MG63 (cell line): ENCODE measurements around the gene DCTN3. TPM values are rescaled to one million over a fixed set of nuclear protein-coding genes. Genes with fewer than 3 reads are reported as not detected.

ENCODE experiments used
- DNase-seq: peaks from one replicate; pipeline ENCODE4 v3.0.0-alpha.2; 2020
- H3K27me3 ChIP-seq: fragments of 250-450 bp; sonication (Bioruptor Pico); 2 replicates; pipeline ENCODE4 v1.5.1; 2020; ENCODE audit warnings: mild to moderate bottlenecking, moderate library complexity
- H3K36me3 ChIP-seq: fragments of 250-450 bp; sonication (Bioruptor Pico); 2 replicates; pipeline ENCODE4 v1.5.1; 2020; ENCODE audit warnings: mild to moderate bottlenecking, moderate library complexity
- H3K4me3 ChIP-seq: fragments of 250-450 bp; sonication (Bioruptor Pico); 2 replicates; pipeline ENCODE4 v1.5.1; 2020; ENCODE audit warnings: mild to moderate bottlenecking, moderate library complexity
- H3K9me3 ChIP-seq: fragments of 250-450 bp; sonication (Bioruptor Pico); 2 replicates; pipeline ENCODE4 v1.5.1; 2020; ENCODE audit warnings: mild to moderate bottlenecking, moderate library complexity
- total RNA-seq: library from RNA; depleted of rRNA; stranded (reverse); fragments of >200 nt; shearing (Covaris generic); gene quantifications from 2 replicates; pipeline ENCODE4 v1.2.3, GENCODE V29; 2014; ENCODE audit warnings: low replicate concordance; rRNA removed

DCTN3 gene
- total RNA-seq, 1 experiment from 2014 or later: 91.0 TPM

- Histone ChIP-seq H3K36me3 (no peaks in the 10 kb centered on the region), H3K4me3 (no peak overlapping the region), H3K27me3 (no peaks in the 10 kb centered on the region), H3K9me3 (no peaks in the 10 kb centered on the region)
- DNase-seq: no peak
These were observed 45.7 kb downstream of the DCTN3 start for GRCh38 chr9:34574571-34574970.

- Histone ChIP-seq H3K9me3 (no peaks in the 10 kb centered on the region), H3K36me3 (no peaks in the 10 kb centered on the region), H3K4me3 (no peak overlapping the region), H3K27me3 (no peaks in the 10 kb centered on the region)
- DNase-seq: no peak
These were observed 46.5 kb downstream of the DCTN3 start for GRCh38 chr9:34573599-34574325.

- Histone ChIP-seq H3K27me3 (no peaks in the 10 kb centered on the region), H3K36me3 (no peaks in the 10 kb centered on the region)
These were observed 47.7 kb downstream of the DCTN3 start for GRCh38 chr9:34572628-34573027.

GRCh38 chr9:34572092-34572491, 48.2 kb downstream of the DCTN3 start:
- Histone ChIP-seq H3K9me3 (no peaks in the 10 kb centered on the region), H3K36me3 (no peaks in the 10 kb centered on the region), H3K4me3 (no peak overlapping the region), H3K27me3 (no peaks in the 10 kb centered on the region)
- peak; percentile 7 for DNase-seq

More at GRCh38 chr9:34572628-34573027, 47.7 kb downstream of the DCTN3 start:
- no peak for DNase-seq
- Histone ChIP-seq H3K4me3 (no peak overlapping the region), H3K9me3 (no peaks in the 10 kb centered on the region)

GRCh38 chr9:34571481-34571810, 48.8 kb downstream of the DCTN3 start:
- Histone ChIP-seq H3K27me3 (no peaks in the 10 kb centered on the region), H3K36me3 (no peaks in the 10 kb centered on the region), H3K9me3 (no peaks in the 10 kb centered on the region), H3K4me3 (no peak overlapping the region)
- DNase-seq: no peak

GRCh38 chr9:34570809-34571480, 49.4 kb downstream of the DCTN3 start:
- Histone ChIP-seq H3K27me3 (no peaks in the 10 kb centered on the region), H3K9me3 (no peaks in the 10 kb centered on the region)

GRCh38 chr9:34570376-34570775, 49.9 kb downstream of the DCTN3 start:
- DNase-seq: no peak
- H3K9me3 ChIP-seq: no peaks in the 10 kb centered on the region
- no peaks in the 10 kb centered on the region for H3K36me3 ChIP-seq
- no peaks in the 10 kb centered on the region for H3K27me3 ChIP-seq
- H3K4me3 ChIP-seq: no peak overlapping the region

More at GRCh38 chr9:34570809-34571480, 49.4 kb downstream of the DCTN3 start:
- no peaks in the 10 kb centered on the region for H3K36me3 ChIP-seq
- H3K4me3 ChIP-seq: no peak overlapping the region
- no peak for DNase-seq

- Histone ChIP-seq H3K27me3 (no peaks in the 10 kb centered on the region), H3K36me3 (no peaks in the 10 kb centered on the region), H3K9me3 (no peaks in the 10 kb centered on the region), H3K4me3 (no peak overlapping the region)
- no peak for DNase-seq
These were observed 51.5 kb downstream of the DCTN3 start for GRCh38 chr9:34568774-34569173.

GRCh38 chr9:34568133-34568532, 52.2 kb downstream of the DCTN3 start:
- DNase-seq: no peak
- Histone ChIP-seq H3K4me3 (no peak overlapping the region), H3K27me3 (no peaks in the 10 kb centered on the region), H3K36me3 (no peaks in the 10 kb centered on the region), H3K9me3 (no peaks in the 10 kb centered on the region)

GRCh38 chr9:34566972-34567371, 53.3 kb downstream of the DCTN3 start:
- H3K9me3 ChIP-seq: no peaks in the 10 kb centered on the region
- no peaks in the 10 kb centered on the region for H3K36me3 ChIP-seq
- no peak overlapping the region for H3K4me3 ChIP-seq
- H3K27me3 ChIP-seq: no peaks in the 10 kb centered on the region
- DNase-seq: no peak

GRCh38 chr9:34566322-34566721, 54.0 kb downstream of the DCTN3 start:
- no peak overlapping the region for H3K4me3 ChIP-seq
- no peaks in the 10 kb centered on the region for H3K9me3 ChIP-seq
- no peaks in the 10 kb centered on the region for H3K27me3 ChIP-seq
- H3K36me3 ChIP-seq: no peaks in the 10 kb centered on the region
- DNase-seq: no peak

- Histone ChIP-seq H3K4me3 (no peak overlapping the region), H3K36me3 (no peaks in the 10 kb centered on the region), H3K9me3 (no peaks in the 10 kb centered on the region), H3K27me3 (no peaks in the 10 kb centered on the region)
- no peak for DNase-seq
These were observed 54.4 kb downstream of the DCTN3 start for GRCh38 chr9:34565856-34566255.

- no peak for DNase-seq
- H3K27me3 ChIP-seq: no peaks in the 10 kb centered on the region
These were observed 55.7 kb downstream of the DCTN3 start for GRCh38 chr9:34564617-34565016.

More at GRCh38 chr9:34564617-34565016, 55.7 kb downstream of the DCTN3 start:
- Histone ChIP-seq H3K36me3 (no peaks in the 10 kb centered on the region), H3K4me3 (no peak overlapping the region), H3K9me3 (no peaks in the 10 kb centered on the region)

Other genes starting within 250 kb of the DCTN3 start
- gene MYORG, start 243.6 kb downstream of the DCTN3 start, total RNA-seq: 0.23 TPM in 1 of 2 replicates, not detected in the other
- gene FAM219A, start 161.9 kb downstream of the DCTN3 start, total RNA-seq: 3.1 and 7.7 TPM in 2 replicates
- not detected in 2 replicates for gene DNAI1, start 161.7 kb downstream of the DCTN3 start, total RNA-seq
- 0.20 TPM in 1 of 2 replicates, not detected in the other for gene ENHO, start 97.5 kb downstream of the DCTN3 start, total RNA-seq
- not detected in 2 replicates for gene CNTFR, start 30.8 kb downstream of the DCTN3 start, total RNA-seq
- gene RPP25L, start 8.4 kb downstream of the DCTN3 start, total RNA-seq: 18.7 and 30.0 TPM in 2 replicates
- gene ARID3C, start 8.6 kb upstream of the DCTN3 start, total RNA-seq: 0.16 TPM in 1 of 2 replicates, not detected in the other
- gene SIGMAR1, start 17.3 kb upstream of the DCTN3 start, total RNA-seq: 106 and 115 TPM in 2 replicates
- 8.2 and 9.9 TPM in 2 replicates for gene GALT, start 26.2 kb upstream of the DCTN3 start, total RNA-seq
- 10.2 and 16.9 TPM in 2 replicates for gene IL11RA, start 31.7 kb upstream of the DCTN3 start, total RNA-seq
- gene CCL27, start 42.2 kb upstream of the DCTN3 start, total RNA-seq: not detected in 2 replicates
- not detected in 2 replicates for gene CCL19, start 70.8 kb upstream of the DCTN3 start, total RNA-seq
- not detected in 2 replicates for gene CCL21, start 89.6 kb upstream of the DCTN3 start, total RNA-seq